HG02840 (cell line): Measurements from ENCODE around the gene BDH1.
"Not testable (repeated sequence)": the region's sequence is repeated elsewhere in the genome, so short reads cannot be mapped to it uniquely, and the experiment has no call there.

Experiments used
- ATAC-seq: cut with Tn5 transposase; IDR thresholded peaks from one replicate; pipeline ENCODE4 v1.9.1; 2021; ENCODE audit warnings: mild to moderate bottlenecking, moderate library complexity, moderate number of reproducible peaks; ENCODE audit not compliant: unreplicated experiment, low FRiP score

Gene BDH1

GRCh38 chr3:197493049-197493448 is 62.7 kb downstream of the BDH1 start:
- no peak for ATAC-seq

GRCh38 chr3:197491923-197492664 is 63.7 kb downstream of the BDH1 start:
- no peak for ATAC-seq

- no peak for ATAC-seq
Measured at GRCh38 chr3:197491478-197491877, 64.3 kb downstream of the BDH1 start.

GRCh38 chr3:197490098-197491058 is 65.4 kb downstream of the BDH1 start:
- no peak for ATAC-seq

GRCh38 chr3:197487911-197488391 is 67.8 kb downstream of the BDH1 start:
- ATAC-seq, result no peak

GRCh38 chr3:197486861-197487260 is 68.9 kb downstream of the BDH1 start:
- ATAC-seq, result no peak

GRCh38 chr3:197485143-197485542 is 70.6 kb downstream of the BDH1 start:
- ATAC-seq, result no peak

GRCh38 chr3:197484204-197484901 is 71.4 kb downstream of the BDH1 start:
- ATAC-seq, result no peak

GRCh38 chr3:197482001-197482400 is 73.8 kb downstream of the BDH1 start:
- no peak for ATAC-seq

GRCh38 chr3:197480320-197480719 is 75.4 kb downstream of the BDH1 start:
- ATAC-seq, result no peak

- no peak for ATAC-seq
Measured at GRCh38 chr3:197478746-197479668, 76.8 kb downstream of the BDH1 start.

- ATAC-seq, result not testable (repeated sequence)
Measured at GRCh38 chr3:197477816-197478215, 78.0 kb downstream of the BDH1 start.

GRCh38 chr3:197475997-197476525 is 79.7 kb downstream of the BDH1 start:
- ATAC-seq, result no peak

GRCh38 chr3:197475514-197475913 is 80.3 kb downstream of the BDH1 start:
- ATAC-seq, result no peak

- ATAC-seq, result no peak
Measured at GRCh38 chr3:197472151-197472550, 83.6 kb downstream of the BDH1 start.

- no peak for ATAC-seq
Measured at GRCh38 chr3:197471221-197472010, 84.4 kb downstream of the BDH1 start.

GRCh38 chr3:197468866-197469382 is 86.8 kb downstream of the BDH1 start:
- no peak for ATAC-seq

GRCh38 chr3:197468167-197468566 is 87.6 kb downstream of the BDH1 start:
- no peak for ATAC-seq
